Measurements from ENCODE around the gene CHCHD6. TPM values are rescaled to one million over a fixed set of nuclear protein-coding genes. Genes with fewer than 3 reads are reported as not detected.

The CHCHD6 gene
- total RNA-seq, 1 donor: 10.9 TPM

GRCh38 chr3:126665221-126665936, 38.7 kb upstream of the CHCHD6 start:
- Histone ChIP-seq H3K4me2 (ENCODE audit: insufficient read depth, low read length) (no peak overlapping the region), H3K79me2 (ENCODE audit: insufficient read depth, low read length) (no peaks in the 10 kb centered on the region), H3K4me3 (ENCODE audit: insufficient read depth, low read length) (no peak overlapping the region), H3K36me3 (ENCODE audit: insufficient read depth, low read length) (no peaks in the 10 kb centered on the region), H3K27ac (ENCODE audit: low read depth, low read length) (no peak overlapping the region), H2AFZ (ENCODE audit: low read length) (no peak overlapping the region), H4K20me1 (ENCODE audit: insufficient read depth, low read length) (no peaks in the 10 kb centered on the region), H3K27me3 (ENCODE audit: insufficient read depth, low read length) (peaks cover 43% of the 10 kb centered on the region), H3K4me1 (ENCODE audit: insufficient read depth, low read length) (peaks cover 11% of the 10 kb centered on the region), H3K9me3 (ENCODE audit: low read depth, low read length) (no peaks in the 10 kb centered on the region)
- TF ChIP-seq CTCF (IDR thresholded peaks at IDR 0.05; ENCODE audit: extremely low read depth, low read depth, low read length): no peak
- no peak for DNase-seq (ENCODE audit: insufficient read length, low spot score, missing footprints)

- Histone ChIP-seq H4K20me1 (ENCODE audit: insufficient read depth, low read length) (no peaks in the 10 kb centered on the region), H3K4me2 (ENCODE audit: insufficient read depth, low read length) (no peak overlapping the region), H3K4me1 (ENCODE audit: insufficient read depth, low read length) (peaks cover 11% of the 10 kb centered on the region), H3K27me3 (ENCODE audit: insufficient read depth, low read length) (peaks cover 36% of the 10 kb centered on the region), H3K27ac (ENCODE audit: low read depth, low read length) (no peak overlapping the region), H3K79me2 (ENCODE audit: insufficient read depth, low read length) (no peaks in the 10 kb centered on the region), H2AFZ (ENCODE audit: low read length) (no peak overlapping the region), H3K4me3 (ENCODE audit: insufficient read depth, low read length) (no peak overlapping the region), H3K36me3 (ENCODE audit: insufficient read depth, low read length) (no peaks in the 10 kb centered on the region), H3K9me3 (ENCODE audit: low read depth, low read length) (no peaks in the 10 kb centered on the region)
- no peak for TF ChIP-seq CTCF (IDR thresholded peaks at IDR 0.05; ENCODE audit: extremely low read depth, low read depth, low read length)
- DNase-seq (ENCODE audit: insufficient read length, low spot score, missing footprints): no peak
Observed at GRCh38 chr3:126665959-126666657, 37.9 kb upstream of the CHCHD6 start.

- peaks cover 28% of the 10 kb centered on the region for H3K27me3 ChIP-seq (ENCODE audit: insufficient read depth, low read length)
- H3K4me3 ChIP-seq (ENCODE audit: insufficient read depth, low read length): no peak overlapping the region
- no peak overlapping the region for H3K4me2 ChIP-seq (ENCODE audit: insufficient read depth, low read length)
- no peaks in the 10 kb centered on the region for H3K9me3 ChIP-seq (ENCODE audit: low read depth, low read length)
- H4K20me1 ChIP-seq (ENCODE audit: insufficient read depth, low read length): no peaks in the 10 kb centered on the region
- no peaks in the 10 kb centered on the region for H3K79me2 ChIP-seq (ENCODE audit: insufficient read depth, low read length)
- H3K36me3 ChIP-seq (ENCODE audit: insufficient read depth, low read length): no peaks in the 10 kb centered on the region
- H3K27ac ChIP-seq (ENCODE audit: low read depth, low read length): no peak overlapping the region
- DNase-seq (ENCODE audit: insufficient read length, low spot score, missing footprints): no peak
- no peak overlapping the region for H2AFZ ChIP-seq (ENCODE audit: low read length)
- H3K4me1 ChIP-seq (ENCODE audit: insufficient read depth, low read length): peaks cover 11% of the 10 kb centered on the region
- TF ChIP-seq CTCF (IDR thresholded peaks at IDR 0.05; ENCODE audit: extremely low read depth, low read depth, low read length): no peak
Observed at GRCh38 chr3:126666658-126667528, 37.1 kb upstream of the CHCHD6 start.
